Psoas muscle (tissue), 8 donors: ENCODE measurements around the gene MBD3. TPM values are rescaled to one million over a fixed set of nuclear protein-coding genes. Genes with fewer than 3 reads are reported as not detected.

ENCODE experiments used
- ATAC-seq, 4 donors: fragments of 200-7000 bp; cut with Tn5 transposase; one replicate each; pipeline ENCODE4 v1.9.1; 2020; ENCODE audit warnings: moderate library complexity in 3 of 4, mild to moderate bottlenecking in 2 of 4
- DNase-seq, 2 donors: peaks; one replicate each; pipeline ENCODE4 v3.0.0-alpha.2; 2020
- H3K27ac ChIP-seq: fragments of 200-600 bp; one replicate; pipeline ENCODE4 v1.8.0; 2022
- H3K27me3 ChIP-seq, 3 donors: fragments of 200-600 bp in 1 of 3; one replicate each; pipeline versions ENCODE4 v1.6.1 to v1.8.0; 2013 to 2022; ENCODE audit warnings: low read length in 2 of 3, mild to moderate bottlenecking in 2 of 3, moderate library complexity in 1 of 3; ENCODE audit not compliant: insufficient read depth in 3 of 3
- H3K36me3 ChIP-seq, 2 donors: fragments of 200-600 bp in 1 of 2; one replicate each; pipeline versions ENCODE4 v1.6.1 to v1.8.0; 2013 to 2022; ENCODE audit warnings: low read depth in 1 of 2, mild to moderate bottlenecking in 1 of 2, moderate library complexity in 1 of 2; ENCODE audit not compliant: insufficient read depth in 1 of 2
- H3K4me1 ChIP-seq: fragments of 200-600 bp; one replicate; pipeline ENCODE4 v1.8.0; 2022
- H3K4me3 ChIP-seq: fragments of 200-600 bp; one replicate; pipeline ENCODE4 v1.8.0; 2022; ENCODE audit warnings: mild to moderate bottlenecking
- H3K9me3 ChIP-seq: fragments of 200-600 bp; one replicate; pipeline ENCODE4 v1.8.0; 2022
- CTCF ChIP-seq: fragments of 200-600 bp; IDR thresholded peaks from one replicate; pipeline ENCODE4 v1.8.0; 2022; ENCODE audit warnings: antibody characterized with exemption
- WGBS, 3 donors: extraction: QIAGEN DNeasy Blood & Tissue Kit; methylation state at CpG; one replicate each; pipeline versions ENCODE4 v1.1.6 to v1.1.7; 2013; 5-methylcytosine and 5-hydroxymethylcytosine counted together
- intact Hi-C, 2 donors: fragments of 100-400 bp; cut with DNase I; formaldehyde crosslinking; loops; one replicate each; pipeline versions ENCODE4 v1.11.0 to v1.14.2; 2022
- polyA plus RNA-seq, 3 donors: library from polyadenylated mRNA; stranded (reverse); fragments of 200-250 nt; gene quantifications; one replicate each; pipeline ENCODE4 v1.2.3, GENCODE V29; 2013
- total RNA-seq, 4 donors: library from RNA; stranded (reverse); fragmentation: NEBNext Ultra II Directional in 2 of 4; extraction: Animal tissue kit (Norgen Biotek cat#: 25700) in 2 of 4; gene quantifications; one replicate each; pipeline versions ENCODE4 v1.2.1 to v1.2.4, GENCODE V29; 2021 to 2023
- donor health status: healthy with polysubstance abuse.
- donor health status: DM: no; HTN: no; CAD: no; lungs with moderate emphysema.
- donor health status: Bipolar disorder and iron deficiency.
- donor health status: healthy.
- donor health status: DM: yes; HTN: yes; CAD: no.
- donor health status: DM: no; HTN: no; CAD: no.
- donor health status: DM: no; HTN: no; CAD: no.
- donor health status: DM: yes; HTN: yes; CAD: no.

Gene MBD3
- total and polyA plus RNA-seq, 7 donors, result 44.1 to 137 (median 83.6) TPM

- peaks cover 6% of the 10 kb centered on the region for H3K4me1 ChIP-seq
- H3K27me3 ChIP-seq, result no peaks in the 10 kb centered on the region
- H3K27ac ChIP-seq, result no peak overlapping the region
- peaks cover 2 to 47% of the 10 kb centered on the region in 2 donors for H3K36me3 ChIP-seq
- no peak for DNase-seq
- no peak for ATAC-seq
- H3K4me3 ChIP-seq, result no peak overlapping the region
- TF ChIP-seq CTCF, result no peak
- no peaks in the 10 kb centered on the region for H3K9me3 ChIP-seq
- WGBS, 3 donors, result 78 to 82% (median 82%) methylated on average over 10 to 11 of the region's 11 CpGs
- intact Hi-C loops, result loop anchor here in 1 of 2 donors (5.0 kb wide), 1 partner anchor 37 kb away; no protein-coding TSS in a partner anchor
Measured at GRCh38 chr19:1610579-1610978, 17.9 kb upstream of the MBD3 start.

DNA sequence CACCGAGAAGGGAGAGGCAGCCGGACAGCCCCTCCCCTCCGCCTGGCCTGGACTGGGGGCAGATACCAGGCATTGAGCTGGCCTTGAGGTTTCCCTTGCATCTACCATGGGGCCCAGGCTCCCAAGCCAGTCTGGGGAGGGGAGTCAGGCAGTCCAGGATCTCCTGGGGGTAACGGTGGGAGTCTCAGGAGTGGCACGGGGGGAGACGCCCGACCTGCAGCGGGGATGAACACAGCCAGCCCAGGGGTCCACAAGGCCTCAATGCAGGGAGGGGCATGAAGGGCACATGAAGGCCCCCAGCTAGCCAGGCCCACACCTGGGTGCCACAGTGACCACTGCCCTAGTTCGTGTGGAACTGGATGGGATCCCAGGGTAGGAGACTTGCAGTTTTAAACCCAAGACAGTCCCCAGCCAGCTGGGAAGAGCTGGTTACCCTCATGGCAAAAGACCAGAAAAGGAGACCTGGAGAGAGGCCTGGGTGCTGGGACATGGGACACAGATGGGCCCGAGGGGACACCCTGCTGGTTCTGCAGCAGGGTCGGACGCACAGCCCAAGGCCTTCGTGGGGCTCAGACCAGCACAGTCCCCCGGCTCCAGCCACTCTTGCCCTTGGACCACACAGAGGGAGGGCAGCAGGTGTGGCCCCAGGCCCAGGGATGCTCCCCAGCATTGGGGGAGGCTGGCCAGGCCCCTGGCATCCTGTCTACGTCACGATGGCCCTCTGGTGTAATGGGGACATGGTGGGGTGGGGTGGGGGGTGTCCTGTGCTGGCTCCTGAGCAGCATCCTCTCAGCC is 17.2 kb upstream of the MBD3 start:
- no peak for TF ChIP-seq CTCF
- ATAC-seq (no peak), DNase-seq (no peak)
- H3K27ac ChIP-seq, result no peak overlapping the region
- no peak overlapping the region for H3K4me3 ChIP-seq
- H3K27me3 ChIP-seq, result no peaks in the 10 kb centered on the region
- WGBS, 3 donors, result 80 to 87% (median 86%) methylated on average over 15 to 16 of the region's 16 CpGs
- intact Hi-C loops, result loop anchor here in 1 of 2 donors (5.0 kb wide), 1 partner anchor 37 kb away; no protein-coding TSS in a partner anchor
- no peaks in the 10 kb centered on the region for H3K9me3 ChIP-seq
- H3K4me1 ChIP-seq, result peaks cover 6% of the 10 kb centered on the region
- H3K36me3 ChIP-seq, result peaks cover 2 to 40% of the 10 kb centered on the region in 2 donors

DNA sequence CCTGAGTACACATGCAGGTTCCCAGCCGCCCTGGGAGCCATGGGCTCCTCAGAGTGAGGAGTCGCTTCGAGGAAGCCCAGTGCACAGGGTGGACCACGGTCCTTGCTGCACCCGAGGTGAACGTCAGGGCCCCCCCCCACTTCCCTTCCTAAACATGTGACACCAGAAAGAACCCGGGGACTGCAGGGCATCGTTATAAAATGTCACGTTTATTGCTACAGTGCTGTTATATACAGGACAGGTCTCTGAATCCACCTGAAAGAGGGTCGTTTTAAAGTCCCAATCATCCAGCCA is 16.4 kb upstream of the MBD3 start:
- peaks cover 2 to 31% of the 10 kb centered on the region in 2 donors for H3K36me3 ChIP-seq
- H3K4me1 ChIP-seq, result peaks cover 12% of the 10 kb centered on the region
- no peaks in the 10 kb centered on the region for H3K27me3 ChIP-seq
- H3K4me3 ChIP-seq, result no peak overlapping the region
- no peak for TF ChIP-seq CTCF
- H3K9me3 ChIP-seq, result no peaks in the 10 kb centered on the region
- intact Hi-C loops, result no loop called here
- DNase-seq (no peak), ATAC-seq (no peak)
- WGBS, 3 donors, result 41 to 60% (median 49%) methylated on average over 10 of the region's 10 CpGs
- no peak overlapping the region for H3K27ac ChIP-seq

- Histone ChIP-seq H3K9me3 (no peaks in the 10 kb centered on the region), H3K4me1 (peaks cover 17% of the 10 kb centered on the region), H3K27ac (no peak overlapping the region), H3K27me3 (no peaks in the 10 kb centered on the region), H3K36me3 (peaks cover 2 to 28% of the 10 kb centered on the region in 2 donors), H3K4me3 (no peak overlapping the region)
- TF ChIP-seq CTCF, result no peak
- intact Hi-C loops, result no loop called here
- no peak for ATAC-seq
- WGBS, 3 donors, result 48 to 68% (median 64%) methylated on average over 22 to 23 of the region's 23 CpGs
- no peak for DNase-seq
Measured at GRCh38 chr19:1608359-1609102, 15.9 kb upstream of the MBD3 start.
